Progenitor cell of endocrine pancreas (in vitro differentiated cells): ENCODE results near the gene ZDHHC11B. TPM values are rescaled to one million over a fixed set of nuclear protein-coding genes. Genes with fewer than 3 reads are reported as not detected.
"Not testable (repeated sequence)": the region's sequence is repeated elsewhere in the genome, so short reads cannot be mapped to it uniquely, and the experiment has no call there.

Source experiments
- DNase-seq: peaks from one replicate; pipeline ENCODE4 v3.0.0; 2021; ENCODE audit warnings: low spot score; ENCODE audit not compliant: unreplicated experiment
- H3K27ac Mint-ChIP-seq: 2 replicates; pipeline ENCODE4 v1.8.0; 2021; ENCODE audit warnings: mild to moderate bottlenecking, moderate library complexity, mixed read lengths
- H3K27me3 Mint-ChIP-seq: 2 replicates; pipeline ENCODE4 v1.8.0; 2021; ENCODE audit warnings: mixed read lengths
- H3K36me3 Mint-ChIP-seq: 2 replicates; pipeline ENCODE4 v1.8.0; 2022; ENCODE audit warnings: mixed read lengths; ENCODE audit not compliant: insufficient read depth
- H3K4me1 Mint-ChIP-seq: 2 replicates; pipeline ENCODE4 v1.8.0; 2021; ENCODE audit warnings: low read depth, mixed read lengths
- H3K4me3 Mint-ChIP-seq: 2 replicates; pipeline ENCODE4 v1.8.0; 2021; ENCODE audit warnings: low read depth, mild to moderate bottlenecking, moderate library complexity, mixed read lengths
- H3K9me3 Mint-ChIP-seq: 2 replicates; pipeline ENCODE4 v1.8.0; 2021; ENCODE audit warnings: low read depth, mixed read lengths
- CTCF ChIP-seq: fragments of 200-600 bp; sonication (generic); IDR thresholded peaks from one replicate; pipeline ENCODE4 v1.5.0; 2021; ENCODE audit warnings: antibody characterized with exemption, mild to moderate bottlenecking; ENCODE audit not compliant: unreplicated experiment
- long read RNA-seq: library from polyadenylated mRNA; unstranded; transcript quantifications from one replicate; pipeline ENCODE4 v2.0.0, GENCODE V29; 2020
- total RNA-seq: library from RNA; stranded (reverse); gene quantifications from 2 replicates; pipeline ENCODE4 v1.2.1, GENCODE V29; 2021

The ZDHHC11B gene, protein sequence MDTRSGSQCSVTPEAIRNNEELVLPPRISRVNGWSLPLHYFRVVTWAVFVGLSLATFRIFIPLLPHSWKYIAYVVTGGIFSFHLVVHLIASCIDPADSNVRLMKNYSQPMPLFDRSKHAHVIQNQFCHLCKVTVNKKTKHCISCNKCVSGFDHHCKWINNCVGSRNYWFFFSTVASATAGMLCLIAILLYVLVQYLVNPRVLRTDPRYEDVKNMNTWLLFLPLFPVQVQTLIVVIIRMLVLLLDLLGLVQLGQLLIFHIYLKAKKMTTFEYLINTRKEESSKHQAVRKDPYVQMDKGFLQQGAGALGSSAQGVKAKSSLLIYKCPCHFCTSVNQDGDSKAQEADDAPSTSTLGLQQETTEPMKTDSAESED
- total RNA-seq = 8.6 and 8.7 TPM in 2 replicates
- long read RNA-seq = 0 reads

DNA sequence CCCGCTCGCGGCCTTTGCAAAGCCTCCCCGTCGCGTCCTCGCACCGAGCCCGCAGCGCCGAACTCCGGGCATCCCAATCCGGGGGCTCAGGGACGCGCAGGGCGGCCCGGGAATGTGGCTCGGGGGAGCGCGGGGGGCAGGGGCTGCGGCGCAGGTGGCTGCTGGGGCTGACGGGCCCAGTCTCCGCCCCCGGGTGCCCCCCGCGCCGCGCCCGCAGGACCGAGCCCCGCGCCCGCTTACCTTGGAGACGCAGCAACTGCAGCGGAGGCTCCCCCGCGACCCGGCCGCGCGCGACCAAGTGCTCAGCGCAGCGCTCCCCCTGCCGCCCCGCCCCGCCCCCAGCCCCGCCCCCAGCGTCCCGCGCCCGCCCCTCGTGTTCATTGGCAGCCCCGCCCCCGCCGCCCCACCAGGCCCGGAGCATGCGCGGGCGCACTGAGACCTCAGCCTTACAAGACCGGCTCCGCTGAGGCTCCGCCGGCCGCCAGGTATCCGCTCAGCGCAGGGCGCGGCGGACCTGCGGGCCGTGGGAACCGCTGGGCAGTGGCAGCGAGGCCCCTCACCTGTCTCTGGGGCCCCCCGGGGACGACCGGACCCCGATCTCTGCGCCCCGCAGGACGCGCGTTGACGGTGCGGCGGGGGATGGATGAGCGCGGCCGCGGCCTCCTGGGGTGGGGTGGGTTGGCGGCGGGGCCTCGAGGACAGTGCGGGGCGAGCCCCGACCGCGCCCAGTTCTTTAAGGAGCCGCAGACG is at the start of gene ZDHHC11B:
Gene ZDHHC11B (minus strand): TSS at position 302 of the 750 bp plus-strand sequence. CDS start 17,810 bp downstream, outside the sequence.
- not testable (repeated sequence) for H3K27me3 Mint-ChIP-seq, H3K27ac Mint-ChIP-seq, H3K4me1 Mint-ChIP-seq
- DNase-seq = peak; percentile 82
- peaks cover 12% of the 10 kb centered on the region for H3K36me3 Mint-ChIP-seq
- H3K9me3 Mint-ChIP-seq = peaks cover 11% of the 10 kb centered on the region
- H3K4me3 Mint-ChIP-seq = peak within 1 kb of the TSS; percentile 73

GRCh38 chr5:834013-834412 is 49.5 kb upstream of the ZDHHC11B start:
- not testable (repeated sequence) for H3K27me3 Mint-ChIP-seq, H3K36me3 Mint-ChIP-seq, H3K4me1 Mint-ChIP-seq, H3K4me3 Mint-ChIP-seq, H3K27ac Mint-ChIP-seq, H3K9me3 Mint-ChIP-seq, DNase-seq

GRCh38 chr5:828194-828593 is 43.7 kb upstream of the ZDHHC11B start:
- not testable (repeated sequence) for H3K27me3 Mint-ChIP-seq, H3K9me3 Mint-ChIP-seq, H3K27ac Mint-ChIP-seq, H3K4me1 Mint-ChIP-seq, DNase-seq, H3K4me3 Mint-ChIP-seq
- H3K36me3 Mint-ChIP-seq = peaks cover 19% of the 10 kb centered on the region

DNA sequence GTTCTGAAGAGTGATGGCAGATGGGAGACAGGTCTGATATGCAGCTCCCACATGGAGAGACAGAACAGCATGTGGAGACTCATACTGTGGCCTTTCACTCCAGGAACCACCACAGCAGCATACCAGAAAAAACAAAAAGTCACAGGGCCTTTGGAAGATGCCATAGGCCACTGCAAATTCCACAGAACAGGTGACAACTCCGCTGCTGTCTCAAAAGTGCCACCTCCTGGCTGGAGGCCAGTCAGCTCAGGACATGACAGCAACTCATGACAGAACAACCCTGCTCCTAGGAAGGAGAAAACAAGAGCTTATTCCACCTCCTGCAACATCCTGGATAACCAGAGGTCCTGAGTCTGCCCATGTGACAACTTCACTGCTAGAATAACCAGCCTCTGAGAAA is 41.0 kb upstream of the ZDHHC11B start:
- not testable (repeated sequence) for H3K9me3 Mint-ChIP-seq, H3K4me1 Mint-ChIP-seq, DNase-seq, H3K27me3 Mint-ChIP-seq, H3K4me3 Mint-ChIP-seq, H3K27ac Mint-ChIP-seq
- peaks cover 22% of the 10 kb centered on the region for H3K36me3 Mint-ChIP-seq
- peak; percentile 11 for TF ChIP-seq CTCF

DNA sequence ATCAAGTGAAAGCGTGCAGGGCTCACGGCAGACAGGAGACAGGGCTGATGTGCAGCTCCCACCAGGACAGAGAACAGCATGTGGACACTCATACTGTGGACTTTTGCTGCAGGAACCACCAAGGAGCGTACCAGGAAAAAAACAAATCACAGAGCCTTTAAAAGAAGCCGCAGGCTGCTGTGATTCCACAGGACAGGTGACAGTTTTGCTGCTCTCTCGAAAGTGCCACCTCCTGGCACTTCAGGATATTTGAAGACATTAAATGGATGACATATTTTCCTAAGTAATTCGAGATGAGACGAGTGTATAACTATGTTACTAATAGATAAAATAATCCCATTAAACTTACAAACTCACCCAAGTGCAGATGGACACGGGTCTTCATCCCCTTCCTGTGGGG is 37.0 kb upstream of the ZDHHC11B start:
- Mint-ChIP-seq H3K4me3 (no peak overlapping the region), H3K27ac (no peak overlapping the region), H3K4me1 (no peaks in the 10 kb centered on the region), H3K36me3 (peaks cover 26% of the 10 kb centered on the region), H3K27me3 (no peaks in the 10 kb centered on the region), H3K9me3 (no peaks in the 10 kb centered on the region)
- DNase-seq = no peak
- TF ChIP-seq CTCF = no peak

DNA sequence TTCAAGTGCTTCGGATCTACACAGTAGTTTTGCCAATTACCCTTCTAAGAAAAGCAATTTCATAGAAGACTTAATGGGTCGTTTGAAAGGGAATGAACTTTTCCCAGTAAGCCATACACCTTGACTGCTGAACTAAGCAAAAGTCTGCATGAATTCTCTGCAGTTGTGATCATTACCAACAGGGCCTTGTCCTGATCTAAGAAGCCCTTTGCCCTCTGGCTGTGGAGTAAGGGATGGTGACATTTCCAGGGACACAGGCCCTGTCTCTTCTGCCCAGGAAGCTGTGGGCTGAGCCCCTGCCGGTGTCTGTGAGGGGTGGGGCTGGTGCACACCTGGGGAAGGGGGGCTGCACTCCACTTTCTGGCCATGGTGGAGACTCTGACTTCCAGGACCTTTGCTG is 35.7 kb upstream of the ZDHHC11B start:
- no peak overlapping the region for H3K4me3 Mint-ChIP-seq
- H3K36me3 Mint-ChIP-seq = peaks cover 34% of the 10 kb centered on the region
- no peak for DNase-seq
- H3K9me3 Mint-ChIP-seq = peaks cover 4% of the 10 kb centered on the region
- H3K27ac Mint-ChIP-seq = no peak overlapping the region
- H3K27me3 Mint-ChIP-seq = no peaks in the 10 kb centered on the region
- H3K4me1 Mint-ChIP-seq = no peaks in the 10 kb centered on the region
- no peak for TF ChIP-seq CTCF
